ENCODE results near the gene ANK3. TPM values are rescaled to one million over a fixed set of nuclear protein-coding genes. Genes with fewer than 3 reads are reported as not detected.
A peak's percentile ranks its signal among the peaks of the same experiment; 100 is the strongest.
"Not testable (repeated sequence)": the region's sequence is repeated elsewhere in the genome, so short reads cannot be mapped to it uniquely, and the experiment has no call there.

ANK3 gene
- total RNA-seq, 1 donor from 2014 or later, result 35.1 TPM

DNA sequence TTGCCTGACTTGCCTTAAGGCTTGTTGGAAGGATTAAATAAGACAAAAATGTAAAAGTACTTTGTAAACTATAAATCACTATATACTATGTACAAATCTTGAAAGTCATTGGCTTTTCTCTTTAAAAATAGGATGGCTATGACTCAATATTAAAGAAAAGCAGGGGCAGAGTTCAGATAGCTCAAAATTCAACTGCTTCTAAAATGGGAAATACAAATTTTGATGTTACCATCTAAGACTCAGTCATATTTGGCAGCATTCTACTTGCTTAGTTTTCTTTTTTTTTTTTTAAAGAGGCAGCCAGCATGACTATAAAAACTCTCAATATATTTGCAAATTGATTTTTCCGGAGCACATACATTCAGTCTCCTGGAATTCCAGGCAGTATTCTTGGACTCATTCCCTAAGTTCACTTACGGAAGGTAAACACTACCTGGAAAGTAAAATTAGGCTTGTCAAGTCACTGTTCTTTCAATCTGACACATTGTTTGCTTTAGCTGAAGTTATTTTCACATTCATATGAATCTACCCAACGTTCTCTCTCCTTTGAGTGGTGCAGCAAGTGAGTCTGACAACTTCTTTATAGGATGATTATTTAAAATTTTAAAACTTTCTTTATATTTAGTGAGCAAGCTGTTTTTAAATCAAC lies 349.5 kb downstream of the ANK3 start:
- no peak for DNase-seq (ENCODE audit: low spot score)
- H3K36me3 Mint-ChIP-seq (ENCODE audit: low read depth), result peaks cover 10% of the 10 kb centered on the region
- no peak for TF ChIP-seq CTCF (IDR thresholded peaks at IDR 0.05)
- H3K4me1 Mint-ChIP-seq (ENCODE audit: low read depth), result peaks cover 38% of the 10 kb centered on the region
- H3K27me3 Mint-ChIP-seq (ENCODE audit: low read depth), result no peaks in the 10 kb centered on the region
- no peaks in the 10 kb centered on the region for H3K9me3 Mint-ChIP-seq (ENCODE audit: low read depth)
- H3K4me3 Mint-ChIP-seq (ENCODE audit: unreplicated experiment), result no peak overlapping the region
- peak overlapping the region; percentile 3 for H3K27ac Mint-ChIP-seq (ENCODE audit: unreplicated experiment)

GRCh38 chr10:60035984-60036383 lies 353.7 kb downstream of the ANK3 start:
- Mint-ChIP-seq H3K27me3 (ENCODE audit: low read depth) (no peaks in the 10 kb centered on the region), H3K36me3 (ENCODE audit: low read depth) (peaks cover 10% of the 10 kb centered on the region), H3K9me3 (ENCODE audit: low read depth) (no peaks in the 10 kb centered on the region), H3K4me3 (ENCODE audit: unreplicated experiment) (no peak overlapping the region), H3K27ac (ENCODE audit: unreplicated experiment) (no peak overlapping the region), H3K4me1 (ENCODE audit: low read depth) (peaks cover 18% of the 10 kb centered on the region)
- TF ChIP-seq CTCF (IDR thresholded peaks at IDR 0.05), result no peak
- no peak for DNase-seq (ENCODE audit: low spot score)

GRCh38 chr10:60035375-60035774 lies 354.3 kb downstream of the ANK3 start:
- H3K27me3 Mint-ChIP-seq (ENCODE audit: low read depth); DNase-seq (ENCODE audit: low spot score); H3K4me3 Mint-ChIP-seq (ENCODE audit: unreplicated experiment); H3K36me3 Mint-ChIP-seq (ENCODE audit: low read depth); H3K27ac Mint-ChIP-seq (ENCODE audit: unreplicated experiment); H3K9me3 Mint-ChIP-seq (ENCODE audit: low read depth): not testable (repeated sequence)
- H3K4me1 Mint-ChIP-seq (ENCODE audit: low read depth), result peaks cover 12% of the 10 kb centered on the region

DNA sequence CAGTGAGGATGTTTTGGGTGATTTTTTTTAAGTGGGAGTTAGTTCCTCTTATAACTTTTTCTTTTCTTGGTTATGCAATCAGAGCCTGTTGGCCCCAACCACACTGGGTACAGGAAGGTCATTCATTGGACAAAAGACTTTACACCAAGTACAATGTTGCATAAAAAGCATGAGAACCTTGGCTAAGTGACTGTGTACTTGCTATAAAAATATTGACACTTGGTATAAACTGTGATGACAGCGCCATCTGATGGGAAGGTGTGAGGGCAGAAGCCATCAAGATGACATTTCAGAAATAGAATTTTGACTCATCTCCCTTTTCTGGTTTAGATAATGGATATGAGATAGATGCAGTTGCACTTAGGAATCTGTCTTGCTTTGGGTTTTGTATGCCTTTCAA lies 357.0 kb downstream of the ANK3 start:
- H3K36me3 Mint-ChIP-seq (ENCODE audit: low read depth), result peaks cover 8% of the 10 kb centered on the region
- no peaks in the 10 kb centered on the region for H3K9me3 Mint-ChIP-seq (ENCODE audit: low read depth)
- peaks cover 4% of the 10 kb centered on the region for H3K4me1 Mint-ChIP-seq (ENCODE audit: low read depth)
- no peak overlapping the region for H3K27ac Mint-ChIP-seq (ENCODE audit: unreplicated experiment)
- no peak for DNase-seq (ENCODE audit: low spot score)
- TF ChIP-seq CTCF (IDR thresholded peaks at IDR 0.05), result peak; percentile 78
- no peaks in the 10 kb centered on the region for H3K27me3 Mint-ChIP-seq (ENCODE audit: low read depth)
- no peak overlapping the region for H3K4me3 Mint-ChIP-seq (ENCODE audit: unreplicated experiment)

GRCh38 chr10:60031664-60032063 lies 358.0 kb downstream of the ANK3 start:
- Mint-ChIP-seq H3K27me3 (ENCODE audit: low read depth) (no peaks in the 10 kb centered on the region), H3K4me1 (ENCODE audit: low read depth) (peaks cover 4% of the 10 kb centered on the region), H3K27ac (ENCODE audit: unreplicated experiment) (no peak overlapping the region), H3K9me3 (ENCODE audit: low read depth) (no peaks in the 10 kb centered on the region), H3K4me3 (ENCODE audit: unreplicated experiment) (no peak overlapping the region), H3K36me3 (ENCODE audit: low read depth) (no peaks in the 10 kb centered on the region)
- no peak for DNase-seq (ENCODE audit: low spot score)
- TF ChIP-seq CTCF (IDR thresholded peaks at IDR 0.05), result no peak

GRCh38 chr10:60031183-60031582 lies 358.5 kb downstream of the ANK3 start:
- H3K27me3 Mint-ChIP-seq (ENCODE audit: low read depth), result no peaks in the 10 kb centered on the region
- H3K27ac Mint-ChIP-seq (ENCODE audit: unreplicated experiment), result no peak overlapping the region
- H3K36me3 Mint-ChIP-seq (ENCODE audit: low read depth), result no peaks in the 10 kb centered on the region
- no peak for TF ChIP-seq CTCF (IDR thresholded peaks at IDR 0.05)
- peaks cover 4% of the 10 kb centered on the region for H3K4me1 Mint-ChIP-seq (ENCODE audit: low read depth)
- DNase-seq (ENCODE audit: low spot score), result no peak
- H3K9me3 Mint-ChIP-seq (ENCODE audit: low read depth), result no peaks in the 10 kb centered on the region
- no peak overlapping the region for H3K4me3 Mint-ChIP-seq (ENCODE audit: unreplicated experiment)
